ENCODE data around the gene TSPAN11.

The TSPAN11 gene

DNA sequence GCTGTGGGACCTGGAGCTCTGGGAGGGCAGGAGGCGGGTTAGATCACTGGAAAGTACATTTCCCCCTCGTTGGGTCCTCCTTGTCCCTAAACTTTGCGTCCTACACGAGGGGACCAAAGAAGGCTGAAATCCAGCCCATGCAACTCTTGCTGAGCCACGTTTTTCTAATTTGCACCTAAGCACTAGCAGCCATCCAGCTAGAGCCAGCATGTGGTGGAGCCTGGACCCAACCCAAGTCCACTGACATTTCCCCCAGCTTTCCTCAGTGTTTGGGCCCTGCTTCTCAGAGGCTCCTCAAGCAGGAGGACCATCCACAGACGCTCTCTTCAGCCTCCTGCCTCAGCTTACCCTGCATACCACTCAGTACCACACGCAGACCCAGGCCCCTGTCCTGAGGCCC, 49.7 kb downstream of the TSPAN11 start:
- DNase-seq (ENCODE audit: low read depth) = no peak
- H3K4me3 ChIP-seq (ENCODE audit: low read depth, low read length) = no peak overlapping the region
- TF ChIP-seq CTCF (IDR thresholded peaks at IDR 0.05; ENCODE audit: control insufficient read depth, extremely low read depth, insufficient read depth) = no peak

DNA sequence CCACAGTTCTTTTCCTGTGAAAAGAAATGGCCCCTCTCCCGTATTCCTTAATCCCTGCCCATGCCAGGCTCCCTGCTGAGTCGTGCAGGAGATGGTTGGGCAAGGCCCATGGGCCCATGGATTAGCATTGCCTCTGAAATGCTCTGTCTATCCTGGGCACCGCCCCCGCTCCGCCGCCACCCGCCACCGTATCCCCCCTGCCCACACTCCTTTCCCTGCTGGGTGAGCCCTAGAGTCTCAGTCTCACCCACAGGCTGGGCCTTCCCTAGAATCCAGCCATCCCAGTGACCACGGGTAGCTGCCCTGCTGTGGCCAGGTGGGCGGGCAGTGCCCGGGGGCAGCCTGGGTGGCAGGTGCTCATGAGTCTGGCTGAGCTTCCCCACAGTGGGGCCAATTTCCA, 50.6 kb downstream of the TSPAN11 start:
- no peak overlapping the region for H3K4me3 ChIP-seq (ENCODE audit: low read depth, low read length)
- no peak for TF ChIP-seq CTCF (IDR thresholded peaks at IDR 0.05; ENCODE audit: control insufficient read depth, extremely low read depth, insufficient read depth)
- no peak for DNase-seq (ENCODE audit: low read depth)

- TF ChIP-seq CTCF (IDR thresholded peaks at IDR 0.05; ENCODE audit: control insufficient read depth, extremely low read depth, insufficient read depth) = no peak
- H3K4me3 ChIP-seq (ENCODE audit: low read depth, low read length) = no peak overlapping the region
- DNase-seq (ENCODE audit: low read depth) = no peak
Measured at GRCh38 chr12:30977537-30978349, 51.2 kb downstream of the TSPAN11 start.

DNA sequence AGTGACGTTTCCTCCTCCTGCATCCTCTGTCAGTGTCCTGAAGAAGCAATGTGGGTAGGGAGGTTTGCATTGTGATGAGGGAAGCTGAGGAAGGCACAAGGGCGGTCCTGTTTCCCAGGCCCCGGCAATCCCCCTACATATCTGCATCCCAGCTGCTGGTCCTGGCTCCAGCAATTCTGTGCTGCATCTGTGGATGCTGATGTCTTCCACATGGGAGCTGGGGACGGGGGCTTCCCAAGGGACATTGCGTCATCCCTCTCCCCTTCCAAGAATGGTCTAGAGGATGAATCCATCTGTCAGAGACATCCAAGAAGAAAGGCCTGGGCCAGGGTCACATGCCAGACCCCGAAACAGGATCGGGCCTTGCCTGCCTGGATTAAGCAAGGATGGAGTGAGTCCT, 52.1 kb downstream of the TSPAN11 start:
- H3K4me3 ChIP-seq (ENCODE audit: low read depth, low read length) = no peak overlapping the region
- no peak for DNase-seq (ENCODE audit: low read depth)
- TF ChIP-seq CTCF (IDR thresholded peaks at IDR 0.05; ENCODE audit: control insufficient read depth, extremely low read depth, insufficient read depth) = no peak

DNA sequence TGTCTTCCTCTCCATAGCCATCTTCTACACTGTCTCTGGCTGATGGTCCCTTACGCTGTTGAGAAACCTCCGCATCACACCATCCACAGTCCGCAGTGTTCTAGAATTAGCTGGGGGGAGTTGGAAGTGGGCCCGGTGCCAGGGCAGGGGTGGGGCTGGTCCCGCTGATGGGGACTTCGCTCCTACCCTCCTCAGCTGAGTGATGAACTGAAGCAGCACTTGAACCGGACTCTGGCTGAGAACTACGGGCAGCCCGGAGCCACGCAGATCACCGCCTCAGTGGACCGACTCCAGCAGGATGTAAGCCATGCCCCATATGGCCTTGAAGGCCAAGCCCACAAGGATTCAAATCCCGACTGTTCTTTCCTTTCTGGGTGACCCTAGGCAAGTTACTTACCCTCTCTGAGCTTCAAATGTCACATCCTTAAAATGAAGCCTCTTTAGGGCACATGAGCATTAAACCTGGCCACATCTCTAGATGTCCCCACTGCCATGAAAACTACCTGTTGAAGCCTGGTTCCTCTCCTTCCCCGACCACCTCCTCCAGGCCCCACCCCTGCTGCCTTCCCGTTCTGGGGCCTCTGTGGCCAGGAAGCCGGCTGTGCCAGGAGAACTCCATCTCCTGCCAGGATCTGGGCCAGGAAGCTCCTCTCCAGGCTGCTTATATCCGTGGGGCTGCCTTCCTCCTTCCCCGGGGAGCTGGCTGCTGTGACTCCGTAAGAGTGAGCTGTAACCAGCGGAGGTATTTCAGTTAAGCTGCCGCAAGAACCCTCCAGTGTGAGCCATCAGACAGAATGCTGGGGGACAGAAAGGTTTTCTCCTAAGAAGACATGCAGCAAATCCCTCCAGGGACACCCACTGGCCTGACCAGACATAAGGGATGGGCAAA, 53.1 kb downstream of the TSPAN11 start:
- H3K4me3 ChIP-seq (ENCODE audit: low read depth, low read length) = no peak overlapping the region
- no peak for TF ChIP-seq CTCF (IDR thresholded peaks at IDR 0.05; ENCODE audit: control insufficient read depth, extremely low read depth, insufficient read depth)
- DNase-seq (ENCODE audit: low read depth) = no peak

DNA sequence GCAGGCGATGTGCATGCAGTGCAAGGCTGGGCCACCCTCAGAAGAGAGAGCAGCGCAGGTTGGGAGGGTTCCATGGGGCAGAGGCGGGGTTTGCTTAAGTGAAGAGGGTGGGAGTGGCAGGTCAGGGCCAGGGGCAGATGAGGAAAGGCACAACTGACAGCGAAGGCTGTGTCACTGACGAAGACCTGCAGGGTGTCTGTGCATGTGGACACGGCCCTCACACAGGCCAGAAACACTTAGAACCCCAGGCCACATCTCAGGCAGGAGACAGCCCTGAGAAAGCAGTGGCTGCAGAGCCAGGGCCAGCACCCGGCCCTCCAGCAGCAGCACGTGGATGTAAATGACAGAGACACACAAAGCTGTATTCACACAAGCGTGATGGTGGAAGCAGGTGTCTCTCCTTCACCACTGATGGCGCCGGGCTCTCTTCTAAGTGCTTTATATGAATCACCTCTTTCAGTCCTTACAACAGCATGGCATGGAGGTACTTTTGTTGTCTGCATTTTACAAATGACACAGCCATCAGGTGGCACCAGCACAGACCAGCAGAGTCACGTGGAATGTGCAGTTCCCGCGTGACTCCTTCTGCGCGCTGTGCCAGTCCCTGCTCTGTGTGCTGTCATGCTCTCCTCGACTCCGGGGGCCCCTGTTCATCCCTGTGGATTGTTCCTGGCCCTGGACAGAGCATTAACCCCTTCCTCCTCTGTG, 54.6 kb downstream of the TSPAN11 start:
- TF ChIP-seq CTCF (IDR thresholded peaks at IDR 0.05; ENCODE audit: control insufficient read depth, extremely low read depth, insufficient read depth) = no peak
- no peak for DNase-seq (ENCODE audit: low read depth)
- H3K4me3 ChIP-seq (ENCODE audit: low read depth, low read length) = no peak overlapping the region

All from LNCaP clone FGC (cell line).